ENCODE measurements around the gene ATG10.

DNA sequence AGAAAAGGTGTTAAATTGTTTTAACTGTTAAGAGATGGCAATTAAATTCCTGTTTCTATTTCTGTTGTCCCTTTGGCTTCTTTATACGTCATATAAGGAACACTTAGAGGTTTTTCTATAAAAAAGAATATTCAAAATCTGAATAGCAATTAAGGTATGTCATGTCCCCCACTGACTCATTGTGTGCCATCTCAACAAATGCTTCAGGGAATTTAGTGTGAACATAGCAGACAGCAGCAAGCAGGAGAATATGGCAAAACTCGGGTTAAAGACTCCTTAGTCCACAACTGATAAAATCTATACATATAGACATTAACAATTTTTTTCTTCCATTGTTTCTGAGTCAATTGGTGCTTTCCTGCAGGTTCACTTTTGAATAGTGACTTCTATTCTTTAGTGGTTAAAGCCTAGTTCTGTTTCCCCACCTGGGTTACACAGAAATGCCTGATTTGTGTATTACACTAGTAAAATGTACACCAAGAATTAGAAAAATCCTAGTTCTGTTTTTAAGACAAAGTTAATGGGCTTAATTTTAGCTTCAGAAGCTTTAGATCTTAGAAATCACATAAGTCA, 324.2 kb downstream of the ATG10 start:
- TF ChIP-seq CTCF (IDR thresholded peaks at IDR 0.05; ENCODE audit: low read depth, low read length), result no peak
- no peak for TF ChIP-seq POLR2A (IDR thresholded peaks at IDR 0.05; ENCODE audit: extremely low read depth, insufficient read length)
